Liver (tissue), 9 donors: ENCODE data around the gene KCNK7. TPM values are rescaled to one million over a fixed set of nuclear protein-coding genes. Genes with fewer than 3 reads are reported as not detected.

Source experiments
- DNase-seq: peaks from one replicate; pipeline ENCODE4 v3.0.0-alpha.2; 2017; ENCODE audit warnings: low spot score
- H3K27ac ChIP-seq, 2 donors: one replicate each; pipeline ENCODE4 v1.7.0; 2013; ENCODE audit warnings: inconsistent platforms in 2 of 2, low read length in 2 of 2, control low read depth in 1 of 2, low read depth in 1 of 2, mild to moderate bottlenecking in 1 of 2
- H3K27me3 ChIP-seq, 4 donors: one replicate each; pipeline versions ENCODE4 v1.6.1 to v1.7.0; 2013; ENCODE audit warnings: low read length in 3 of 4, inconsistent platforms in 1 of 4, mild to moderate bottlenecking in 1 of 4, moderate library complexity in 1 of 4; ENCODE audit not compliant: control insufficient read depth in 4 of 4, insufficient read depth in 4 of 4
- H3K36me3 ChIP-seq, 4 donors: one replicate each; pipeline versions ENCODE4 v1.6.1 to v1.7.0; 2013; ENCODE audit warnings: low read length in 3 of 4, mild to moderate bottlenecking in 3 of 4, low read depth in 1 of 4, moderate library complexity in 1 of 4; ENCODE audit not compliant: control insufficient read depth in 4 of 4, insufficient read depth in 3 of 4
- H3K4me1 ChIP-seq, 4 donors: one replicate each; pipeline versions ENCODE4 v1.6.1 to v1.7.0; 2013; ENCODE audit warnings: low read length in 3 of 4, mild to moderate bottlenecking in 3 of 4, moderate library complexity in 1 of 4; ENCODE audit not compliant: control insufficient read depth in 4 of 4, insufficient read depth in 4 of 4
- H3K4me3 ChIP-seq, 3 donors: one replicate each; pipeline versions ENCODE4 v1.6.1 to v1.7.0; 2013; ENCODE audit warnings: low read length in 3 of 3, control low read depth in 1 of 3, low read depth in 1 of 3, mild to moderate bottlenecking in 1 of 3
- H3K9ac ChIP-seq, 2 donors: one replicate each; pipeline ENCODE4 v1.7.0; 2013; ENCODE audit warnings: low read length in 2 of 2, mild to moderate bottlenecking in 2 of 2, moderate library complexity in 2 of 2, control low read depth in 1 of 2, low read depth in 1 of 2
- H3K9me3 ChIP-seq, 4 donors: one replicate each; pipeline versions ENCODE4 v1.6.1 to v1.7.0; 2013; ENCODE audit warnings: low read length in 3 of 4; ENCODE audit not compliant: control insufficient read depth in 4 of 4
- FOXA1 ChIP-seq: IDR thresholded peaks from 2 replicates; pipeline ENCODE4 v1.6.1; 2016; ENCODE audit warnings: antibody characterized with exemption
- FOXA2 ChIP-seq: IDR thresholded peaks from 2 replicates; pipeline ENCODE4 v1.6.1; 2016; ENCODE audit warnings: antibody characterized with exemption
- GABPA ChIP-seq, 2 donors: IDR thresholded peaks in 1 of 2; conservative IDR thresholded peaks in 1 of 2; 2 replicates each; pipeline ENCODE4 v1.6.1; 2016; ENCODE audit warnings: antibody characterized with exemption in 2 of 2, mild to moderate bottlenecking in 1 of 2, moderate library complexity in 1 of 2
- HNF4A ChIP-seq, 2 donors: conservative IDR thresholded peaks; 2 replicates each; pipeline ENCODE4 v1.6.1; 2016; ENCODE audit warnings: antibody characterized with exemption in 2 of 2, mild to moderate bottlenecking in 2 of 2
- HNF4G ChIP-seq: IDR thresholded peaks from 2 replicates; pipeline ENCODE4 v1.6.1; 2016; ENCODE audit warnings: antibody characterized with exemption
- JUND ChIP-seq, 2 donors: IDR thresholded peaks; 2 replicates each; pipeline ENCODE4 v1.6.1; 2016; ENCODE audit warnings: antibody characterized with exemption in 2 of 2
- NR2F2 ChIP-seq: IDR thresholded peaks from 2 replicates; pipeline ENCODE4 v1.6.1; 2016; ENCODE audit warnings: antibody characterized with exemption
- RAD21 ChIP-seq, 2 donors: IDR thresholded peaks; 2 replicates each; pipeline ENCODE4 v1.6.1; 2016; ENCODE audit warnings: antibody characterized with exemption in 2 of 2, mild to moderate bottlenecking in 2 of 2
- RXRA ChIP-seq, 2 donors: IDR thresholded peaks; 2 replicates each; pipeline ENCODE4 v1.6.1; 2017 to 2018; ENCODE audit warnings: antibody characterized with exemption in 2 of 2, mild to moderate bottlenecking in 1 of 2
- SP1 ChIP-seq: IDR thresholded peaks from 2 replicates; pipeline ENCODE4 v1.6.1; 2018; ENCODE audit warnings: antibody characterized with exemption, mild to moderate bottlenecking
- TAF1 ChIP-seq: conservative IDR thresholded peaks from 2 replicates; pipeline ENCODE4 v1.6.1; 2016; ENCODE audit warnings: antibody characterized with exemption, mild to moderate bottlenecking
- YY1 ChIP-seq: IDR thresholded peaks from 2 replicates; pipeline ENCODE4 v1.6.1; 2016; ENCODE audit warnings: antibody characterized with exemption, mild to moderate bottlenecking
- WGBS: extraction: QIAGEN DNeasy Blood & Tissue Kit; methylation state at CpG from one replicate; pipeline ENCODE4 v1.1.7; 2013; 5-methylcytosine and 5-hydroxymethylcytosine counted together
- polyA plus RNA-seq, 2 donors: library from polyadenylated mRNA; stranded (reverse) in 1 of 2; unstranded in 1 of 2; fragments of 200-250 nt in 1 of 2; fragments of >200 nt in 1 of 2; fragmentation: Nextera tagmentation in 1 of 2; extraction: Ambion mirVana in 1 of 2; gene quantifications; one replicate each; pipeline versions ENCODE4 v1.2.1 to v1.2.3, GENCODE V29; 2013 to 2015
- total RNA-seq, 2 donors: library from RNA; depleted of rRNA; stranded (reverse); fragments of >200 nt; gene quantifications; one replicate each; pipeline ENCODE4 v1.2.3, GENCODE V29; 2014
- TF ChIP-seq, protein P1 (sequence below): IDR thresholded peaks from 2 replicates; pipeline ENCODE4 v1.6.1; 2016; ENCODE audit warnings: antibody characterized with exemption
- TF ChIP-seq, protein P2 (sequence below): IDR thresholded peaks from 2 replicates; pipeline ENCODE4 v1.6.1; 2016; ENCODE audit warnings: antibody characterized with exemption
- TF ChIP-seq, protein P3 (sequence below): IDR thresholded peaks from 2 replicates; pipeline ENCODE4 v1.6.1; 2016; ENCODE audit warnings: antibody characterized with exemption
- TF ChIP-seq, protein P4 (sequence below): fragments of 150-350 bp; IDR thresholded peaks from 2 replicates; pipeline ENCODE4 v1.5.1; 2017; ENCODE audit warnings: improper control_type of control experiment, low read depth, low read length; ENCODE audit not compliant: missing input control
- TF ChIP-seq, protein P5 (sequence below): IDR thresholded peaks from 2 replicates; pipeline ENCODE4 v1.6.1; 2016; ENCODE audit warnings: antibody characterized with exemption, mild to moderate bottlenecking
- donor health status: healthy.
- donor health status: healthy.
- donor health status: healthy.
- donor health status: healthy.
- donor health status: healthy.

KCNK7 gene
- total and polyA plus RNA-seq, 4 donors: 0.14 to 0.32 (median 0.24) TPM

DNA sequence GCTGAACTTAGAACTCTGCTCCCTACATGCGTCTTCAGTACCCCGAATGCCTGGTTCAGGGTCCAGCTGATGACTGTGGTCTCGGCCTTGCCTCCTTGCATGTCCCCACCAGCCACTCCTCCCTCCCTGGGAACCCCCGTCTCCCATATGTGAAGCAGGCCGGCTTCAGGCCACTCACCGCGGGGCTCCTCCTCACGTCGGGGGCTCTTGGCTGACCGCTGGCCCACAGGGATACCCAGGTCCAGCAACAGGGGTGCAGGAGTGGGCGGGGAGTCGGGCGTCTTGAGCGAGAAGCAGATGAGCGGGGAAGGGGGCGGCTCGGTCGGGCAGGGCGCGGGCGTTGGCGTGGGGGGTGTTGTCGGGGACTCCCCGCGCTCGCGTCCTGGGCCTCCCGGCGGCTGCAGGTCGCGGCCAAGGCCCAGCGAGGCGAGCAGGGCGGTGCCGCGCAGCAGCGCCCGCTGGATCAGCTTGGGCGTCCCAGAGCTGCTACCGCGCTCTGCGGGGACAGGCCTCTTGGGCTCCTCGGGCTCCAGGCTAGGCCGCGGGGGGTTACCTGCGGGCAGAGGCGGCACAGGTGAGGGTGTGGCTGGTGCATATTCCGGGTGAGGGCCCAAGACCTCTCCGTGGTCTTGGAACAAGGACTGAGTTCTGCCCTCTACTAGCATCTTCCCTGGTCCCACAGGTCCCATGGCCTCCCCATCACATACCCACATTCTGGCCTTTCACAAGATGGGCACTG lies 3.8 kb upstream of the KCNK7 start:
- no peak overlapping the region for H3K27ac ChIP-seq
- no peaks in the 10 kb centered on the region for H3K4me1 ChIP-seq
- H3K27me3 ChIP-seq: no peaks in the 10 kb centered on the region
- H3K4me3 ChIP-seq: no peak overlapping the region
- WGBS: 93% methylated on average over 49 of the region's 49 CpGs
- no peaks in the 10 kb centered on the region for H3K9me3 ChIP-seq
- H3K36me3 ChIP-seq: peaks cover 0 to 46% (median 21%) of the 10 kb centered on the region in 4 donors
- DNase-seq: no peak
- H3K9ac ChIP-seq: no peak overlapping the region
- no peak for TF ChIP-seq FOXA1
- TF ChIP-seq FOXA2: no peak
- TF ChIP-seq NR2F2: no peak
- TF ChIP-seq TAF1: no peak
- TF ChIP-seq GABPA (IDR thresholded peaks at IDR 0.05 in 1 of 2, conservative IDR thresholded peaks at IDR 0.05 in 1 of 2): no peak
- no peak for TF ChIP-seq HNF4G
- no peak for TF ChIP-seq HNF4A (conservative IDR thresholded peaks at IDR 0.05)
- TF ChIP-seq, protein P1, sequence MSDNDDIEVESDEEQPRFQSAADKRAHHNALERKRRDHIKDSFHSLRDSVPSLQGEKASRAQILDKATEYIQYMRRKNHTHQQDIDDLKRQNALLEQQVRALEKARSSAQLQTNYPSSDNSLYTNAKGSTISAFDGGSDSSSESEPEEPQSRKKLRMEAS: no peak

DNA sequence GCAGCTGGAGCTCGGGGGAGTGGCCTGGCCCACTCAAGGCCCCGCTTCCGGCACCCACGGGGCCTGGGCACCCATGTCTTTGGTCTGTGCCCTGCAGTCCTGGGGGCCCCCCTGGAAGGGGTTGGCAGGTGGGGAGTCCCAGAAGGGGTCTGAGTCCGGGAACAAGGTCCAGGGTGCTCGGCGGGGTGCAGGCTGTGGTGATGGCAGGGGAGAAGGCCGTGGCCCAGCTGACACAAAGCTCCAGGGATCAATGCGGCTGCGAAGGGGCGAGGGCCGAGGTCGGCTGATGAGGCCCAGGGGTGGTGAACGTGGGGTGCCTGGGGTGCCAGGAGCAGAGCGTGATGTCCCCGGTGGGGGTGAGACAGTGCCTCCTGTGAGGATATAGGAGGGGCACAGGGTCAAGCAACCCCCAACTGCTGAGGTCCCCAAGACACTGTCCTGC lies 2.7 kb upstream of the KCNK7 start:
- Histone ChIP-seq H3K9me3 (no peaks in the 10 kb centered on the region), H3K27me3 (no peaks in the 10 kb centered on the region), H3K36me3 (peaks cover 0 to 36% (median 15%) of the 10 kb centered on the region in 4 donors), H3K9ac (no peak overlapping the region), H3K4me1 (no peaks in the 10 kb centered on the region), H3K4me3 (no peak overlapping the region), H3K27ac (no peak overlapping the region)
- no peak for TF ChIP-seq YY1
- no peak for TF ChIP-seq FOXA1
- TF ChIP-seq JUND (IDR thresholded peaks at IDR 0.05): no peak
- TF ChIP-seq, protein P2, sequence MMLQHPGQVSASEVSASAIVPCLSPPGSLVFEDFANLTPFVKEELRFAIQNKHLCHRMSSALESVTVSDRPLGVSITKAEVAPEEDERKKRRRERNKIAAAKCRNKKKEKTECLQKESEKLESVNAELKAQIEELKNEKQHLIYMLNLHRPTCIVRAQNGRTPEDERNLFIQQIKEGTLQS: no peak
- TF ChIP-seq, protein P3, sequence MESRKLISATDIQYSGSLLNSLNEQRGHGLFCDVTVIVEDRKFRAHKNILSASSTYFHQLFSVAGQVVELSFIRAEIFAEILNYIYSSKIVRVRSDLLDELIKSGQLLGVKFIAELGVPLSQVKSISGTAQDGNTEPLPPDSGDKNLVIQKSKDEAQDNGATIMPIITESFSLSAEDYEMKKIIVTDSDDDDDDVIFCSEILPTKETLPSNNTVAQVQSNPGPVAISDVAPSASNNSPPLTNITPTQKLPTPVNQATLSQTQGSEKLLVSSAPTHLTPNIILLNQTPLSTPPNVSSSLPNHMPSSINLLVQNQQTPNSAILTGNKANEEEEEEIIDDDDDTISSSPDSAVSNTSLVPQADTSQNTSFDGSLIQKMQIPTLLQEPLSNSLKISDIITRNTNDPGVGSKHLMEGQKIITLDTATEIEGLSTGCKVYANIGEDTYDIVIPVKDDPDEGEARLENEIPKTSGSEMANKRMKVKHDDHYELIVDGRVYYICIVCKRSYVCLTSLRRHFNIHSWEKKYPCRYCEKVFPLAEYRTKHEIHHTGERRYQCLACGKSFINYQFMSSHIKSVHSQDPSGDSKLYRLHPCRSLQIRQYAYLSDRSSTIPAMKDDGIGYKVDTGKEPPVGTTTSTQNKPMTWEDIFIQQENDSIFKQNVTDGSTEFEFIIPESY: no peak
- TF ChIP-seq NR2F2: no peak
- TF ChIP-seq HNF4G: no peak
- 93% methylated on average over 16 of the region's 16 CpGs for WGBS
- no peak for DNase-seq

DNA sequence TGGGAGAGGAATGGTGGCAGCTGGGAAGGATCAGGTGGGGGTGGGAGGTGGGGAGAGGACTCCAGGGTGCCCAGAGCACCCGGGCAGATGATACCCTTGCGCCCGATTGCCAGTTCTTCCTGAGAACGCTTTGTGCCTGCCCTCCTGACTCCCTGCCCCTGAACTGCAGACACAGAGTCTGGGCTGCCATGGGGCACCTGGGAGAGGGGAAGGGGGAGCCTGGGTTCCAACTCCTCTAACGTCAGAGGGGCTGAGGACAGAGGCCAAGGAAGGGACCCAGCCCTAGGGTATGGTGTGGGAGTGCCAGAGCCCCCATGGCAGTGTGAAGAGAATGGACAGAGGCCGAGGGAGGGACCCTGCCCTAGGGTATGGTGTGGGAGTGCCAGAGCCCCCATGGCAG lies 920 bp upstream of the KCNK7 start:
- H3K4me1 ChIP-seq: peaks cover 0 to 3% (median 0%) of the 10 kb centered on the region in 4 donors
- WGBS: 80% methylated on average over 6 of the region's 6 CpGs
- no peaks in the 10 kb centered on the region for H3K27me3 ChIP-seq
- H3K9ac ChIP-seq: no peak overlapping the region
- peaks cover 0 to 29% (median 13%) of the 10 kb centered on the region in 4 donors for H3K36me3 ChIP-seq
- no peak for DNase-seq
- no peak overlapping the region for H3K27ac ChIP-seq
- H3K4me3 ChIP-seq: no peak overlapping the region
- H3K9me3 ChIP-seq: no peaks in the 10 kb centered on the region
- TF ChIP-seq, protein P3: no peak
- TF ChIP-seq FOXA1 (no peak), RAD21 (IDR thresholded peaks at IDR 0.05) (no peak), NR2F2 (no peak), FOXA2 (no peak), RXRA (IDR thresholded peaks at IDR 0.05) (no peak), HNF4A (conservative IDR thresholded peaks at IDR 0.05) (no peak), SP1 (no peak), YY1 (no peak)
- TF ChIP-seq, protein P4, sequence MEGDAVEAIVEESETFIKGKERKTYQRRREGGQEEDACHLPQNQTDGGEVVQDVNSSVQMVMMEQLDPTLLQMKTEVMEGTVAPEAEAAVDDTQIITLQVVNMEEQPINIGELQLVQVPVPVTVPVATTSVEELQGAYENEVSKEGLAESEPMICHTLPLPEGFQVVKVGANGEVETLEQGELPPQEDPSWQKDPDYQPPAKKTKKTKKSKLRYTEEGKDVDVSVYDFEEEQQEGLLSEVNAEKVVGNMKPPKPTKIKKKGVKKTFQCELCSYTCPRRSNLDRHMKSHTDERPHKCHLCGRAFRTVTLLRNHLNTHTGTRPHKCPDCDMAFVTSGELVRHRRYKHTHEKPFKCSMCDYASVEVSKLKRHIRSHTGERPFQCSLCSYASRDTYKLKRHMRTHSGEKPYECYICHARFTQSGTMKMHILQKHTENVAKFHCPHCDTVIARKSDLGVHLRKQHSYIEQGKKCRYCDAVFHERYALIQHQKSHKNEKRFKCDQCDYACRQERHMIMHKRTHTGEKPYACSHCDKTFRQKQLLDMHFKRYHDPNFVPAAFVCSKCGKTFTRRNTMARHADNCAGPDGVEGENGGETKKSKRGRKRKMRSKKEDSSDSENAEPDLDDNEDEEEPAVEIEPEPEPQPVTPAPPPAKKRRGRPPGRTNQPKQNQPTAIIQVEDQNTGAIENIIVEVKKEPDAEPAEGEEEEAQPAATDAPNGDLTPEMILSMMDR: no peak
- TF ChIP-seq, protein P5, sequence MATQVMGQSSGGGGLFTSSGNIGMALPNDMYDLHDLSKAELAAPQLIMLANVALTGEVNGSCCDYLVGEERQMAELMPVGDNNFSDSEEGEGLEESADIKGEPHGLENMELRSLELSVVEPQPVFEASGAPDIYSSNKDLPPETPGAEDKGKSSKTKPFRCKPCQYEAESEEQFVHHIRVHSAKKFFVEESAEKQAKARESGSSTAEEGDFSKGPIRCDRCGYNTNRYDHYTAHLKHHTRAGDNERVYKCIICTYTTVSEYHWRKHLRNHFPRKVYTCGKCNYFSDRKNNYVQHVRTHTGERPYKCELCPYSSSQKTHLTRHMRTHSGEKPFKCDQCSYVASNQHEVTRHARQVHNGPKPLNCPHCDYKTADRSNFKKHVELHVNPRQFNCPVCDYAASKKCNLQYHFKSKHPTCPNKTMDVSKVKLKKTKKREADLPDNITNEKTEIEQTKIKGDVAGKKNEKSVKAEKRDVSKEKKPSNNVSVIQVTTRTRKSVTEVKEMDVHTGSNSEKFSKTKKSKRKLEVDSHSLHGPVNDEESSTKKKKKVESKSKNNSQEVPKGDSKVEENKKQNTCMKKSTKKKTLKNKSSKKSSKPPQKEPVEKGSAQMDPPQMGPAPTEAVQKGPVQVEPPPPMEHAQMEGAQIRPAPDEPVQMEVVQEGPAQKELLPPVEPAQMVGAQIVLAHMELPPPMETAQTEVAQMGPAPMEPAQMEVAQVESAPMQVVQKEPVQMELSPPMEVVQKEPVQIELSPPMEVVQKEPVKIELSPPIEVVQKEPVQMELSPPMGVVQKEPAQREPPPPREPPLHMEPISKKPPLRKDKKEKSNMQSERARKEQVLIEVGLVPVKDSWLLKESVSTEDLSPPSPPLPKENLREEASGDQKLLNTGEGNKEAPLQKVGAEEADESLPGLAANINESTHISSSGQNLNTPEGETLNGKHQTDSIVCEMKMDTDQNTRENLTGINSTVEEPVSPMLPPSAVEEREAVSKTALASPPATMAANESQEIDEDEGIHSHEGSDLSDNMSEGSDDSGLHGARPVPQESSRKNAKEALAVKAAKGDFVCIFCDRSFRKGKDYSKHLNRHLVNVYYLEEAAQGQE: no peak
